HG03442 (cell line): Measurements from ENCODE around the gene C22orf15.

Experiments used
- ATAC-seq: cut with Tn5 transposase; IDR thresholded peaks from one replicate; pipeline ENCODE4 v1.9.1; 2021; ENCODE audit warnings: mild to moderate bottlenecking, moderate library complexity; ENCODE audit not compliant: unreplicated experiment

The C22orf15 gene

DNA sequence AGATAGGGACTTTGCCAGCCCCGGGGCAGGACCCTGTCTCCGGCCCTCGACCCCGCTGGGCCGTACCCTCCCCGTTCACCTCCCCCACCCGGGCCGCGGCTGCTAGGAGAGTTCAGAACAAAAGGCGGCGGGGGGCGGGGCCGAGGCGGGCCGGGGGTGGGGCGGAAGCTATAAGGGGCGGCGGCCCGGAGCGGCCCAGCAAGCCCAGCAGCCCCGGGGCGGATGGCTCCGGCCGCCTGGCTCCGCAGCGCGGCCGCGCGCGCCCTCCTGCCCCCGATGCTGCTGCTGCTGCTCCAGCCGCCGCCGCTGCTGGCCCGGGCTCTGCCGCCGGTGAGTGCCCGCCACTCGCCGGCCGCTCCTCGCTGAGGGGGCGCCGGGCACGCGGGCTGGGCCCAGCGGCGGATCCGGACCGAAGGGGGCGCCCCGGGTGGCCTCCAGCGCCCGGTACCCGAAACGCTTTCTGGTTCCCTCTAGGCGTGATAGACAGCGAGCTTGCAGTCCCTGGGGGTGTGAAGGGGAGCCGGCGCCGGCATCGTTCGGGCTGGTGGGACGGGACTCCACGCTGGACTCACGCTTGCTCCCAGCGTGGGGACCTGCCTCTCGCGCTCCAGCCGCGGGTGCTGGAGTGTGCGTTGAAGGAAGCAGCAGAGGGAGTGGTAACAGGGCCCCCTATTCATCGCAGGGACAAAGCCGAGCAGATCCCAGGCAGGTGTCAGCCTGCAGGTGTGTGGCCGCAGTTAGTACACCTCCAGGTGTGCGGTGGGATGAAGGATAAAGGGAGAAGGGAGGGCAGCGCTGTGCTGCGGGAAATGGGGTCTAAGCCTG, 10.1 kb downstream of the C22orf15 start, which contains the start of gene MMP11:
TSS of gene MMP11 (plus strand) at position 201 of the 825 bp plus-strand sequence. CDS start at position 223, 22 bp downstream.
- no peak for ATAC-seq

DNA sequence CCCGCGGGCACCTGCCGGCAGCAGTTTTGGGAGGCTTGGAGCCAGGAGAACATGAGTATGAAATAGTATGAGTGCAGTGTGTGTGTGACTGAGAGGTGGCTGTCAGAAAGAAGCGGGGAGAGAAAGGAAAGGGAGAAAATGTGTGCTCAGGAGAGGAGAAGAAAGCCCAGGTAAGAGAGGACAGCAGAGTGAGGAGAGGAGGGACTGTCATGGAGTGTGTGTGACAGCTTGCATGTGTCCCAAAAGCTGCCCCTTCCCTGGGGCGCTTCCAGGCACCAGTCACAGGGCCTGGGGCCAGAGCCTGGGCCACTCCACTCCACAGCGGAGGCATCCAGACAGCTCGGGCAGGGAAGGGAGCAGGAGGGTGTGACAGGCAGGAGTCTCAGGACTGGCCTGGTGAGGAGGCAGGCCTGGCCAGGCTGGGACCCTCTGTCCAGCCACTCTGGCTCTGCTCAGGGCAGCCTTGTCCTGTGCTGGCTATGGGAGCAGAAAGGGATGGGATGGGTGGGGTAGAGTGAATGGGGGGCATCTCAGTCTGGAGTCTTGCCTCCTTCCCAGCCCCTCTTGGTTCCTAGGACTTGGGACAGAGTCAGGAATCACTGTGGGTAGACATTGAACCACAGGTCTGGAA, 10.8 kb downstream of the C22orf15 start:
- ATAC-seq, result no peak

GRCh38 chr22:23774114-23774921, 11.5 kb downstream of the C22orf15 start:
- ATAC-seq, result no peak

GRCh38 chr22:23774922-23775436, 12.2 kb downstream of the C22orf15 start:
- ATAC-seq, result no peak

- ATAC-seq, result no peak
These were observed 13.1 kb downstream of the C22orf15 start for GRCh38 chr22:23775779-23776375.

DNA sequence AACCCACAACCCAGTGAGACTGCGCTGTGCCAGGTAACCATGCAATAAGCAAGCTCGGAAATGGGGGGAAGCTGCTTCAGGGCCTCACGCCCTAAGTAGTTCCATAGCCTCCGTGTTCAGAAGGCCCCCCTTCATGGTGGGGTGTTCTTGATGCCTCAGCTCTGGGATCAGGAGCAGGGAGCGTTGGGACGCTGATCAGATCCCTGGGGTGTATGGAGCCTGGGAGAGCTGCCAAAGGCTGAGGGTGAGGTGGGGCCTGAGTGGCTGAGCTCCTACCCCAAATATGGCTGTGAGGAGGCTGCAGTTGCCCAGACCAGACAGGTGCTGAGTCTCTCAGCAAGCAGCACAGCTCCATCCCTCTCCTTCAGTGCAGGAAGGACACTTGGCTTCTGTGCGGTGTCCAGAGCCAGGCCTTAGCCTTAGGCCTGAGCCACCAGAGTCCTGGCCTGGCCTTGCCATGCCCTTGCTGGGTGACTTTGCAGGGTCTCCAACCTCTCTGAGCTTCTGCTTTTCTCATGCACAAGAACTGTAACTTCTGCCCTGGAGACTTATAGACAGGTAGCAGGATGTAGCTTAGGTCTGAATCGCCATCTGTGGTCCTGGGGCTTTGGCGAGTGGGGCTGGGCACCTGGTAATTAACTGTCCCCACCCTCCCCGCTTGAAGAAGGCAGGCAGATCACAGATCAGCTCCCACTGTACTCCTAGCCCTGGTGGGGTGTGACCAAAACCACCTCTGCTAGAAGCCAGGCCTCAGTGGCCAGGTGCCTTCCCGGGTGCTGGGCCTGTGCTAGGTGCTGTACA, 15.2 kb downstream of the C22orf15 start:
- ATAC-seq, result no peak

DNA sequence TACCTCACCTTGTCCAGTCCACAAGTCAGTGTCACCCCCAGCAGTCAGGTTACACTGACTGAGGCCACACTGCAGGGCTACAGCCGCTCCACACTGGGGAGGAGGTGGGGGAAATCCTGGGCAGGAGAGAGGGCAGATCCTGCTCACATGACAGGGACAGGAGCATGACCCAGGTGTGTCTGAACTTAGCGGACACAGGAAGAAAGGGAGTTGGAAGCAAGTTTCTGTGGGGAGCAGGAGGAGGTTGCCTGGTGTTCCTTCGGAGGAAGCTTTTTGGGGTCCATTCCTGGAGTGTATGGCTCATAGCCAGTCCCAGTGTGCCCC, 15.7 kb downstream of the C22orf15 start:
- no peak for ATAC-seq

GRCh38 chr22:23779083-23779482, 16.3 kb downstream of the C22orf15 start:
- no peak for ATAC-seq

- no peak for ATAC-seq
These were observed 16.9 kb downstream of the C22orf15 start for GRCh38 chr22:23779731-23780130.

DNA sequence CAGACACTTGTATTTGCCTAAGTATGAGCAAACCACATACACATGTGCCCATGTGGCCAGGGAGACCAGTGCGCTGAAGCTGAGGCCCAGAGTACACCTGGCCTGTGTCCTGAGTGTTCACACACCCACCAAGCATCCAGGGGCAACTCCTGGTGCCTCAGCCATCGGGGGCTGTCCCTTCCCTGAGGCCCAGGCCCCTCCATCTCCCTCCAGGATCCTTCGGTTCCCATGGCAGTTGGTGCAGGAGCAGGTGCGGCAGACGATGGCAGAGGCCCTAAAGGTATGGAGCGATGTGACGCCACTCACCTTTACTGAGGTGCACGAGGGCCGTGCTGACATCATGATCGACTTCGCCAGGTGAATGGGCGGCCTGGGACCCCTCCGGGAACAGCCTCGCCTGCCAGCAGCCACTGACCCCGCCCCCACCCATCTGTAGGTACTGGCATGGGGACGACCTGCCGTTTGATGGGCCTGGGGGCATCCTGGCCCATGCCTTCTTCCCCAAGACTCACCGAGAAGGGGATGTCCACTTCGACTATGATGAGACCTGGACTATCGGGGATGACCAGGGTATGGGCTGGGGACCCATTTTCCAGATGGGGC, 17.5 kb downstream of the C22orf15 start:
- no peak for ATAC-seq

DNA sequence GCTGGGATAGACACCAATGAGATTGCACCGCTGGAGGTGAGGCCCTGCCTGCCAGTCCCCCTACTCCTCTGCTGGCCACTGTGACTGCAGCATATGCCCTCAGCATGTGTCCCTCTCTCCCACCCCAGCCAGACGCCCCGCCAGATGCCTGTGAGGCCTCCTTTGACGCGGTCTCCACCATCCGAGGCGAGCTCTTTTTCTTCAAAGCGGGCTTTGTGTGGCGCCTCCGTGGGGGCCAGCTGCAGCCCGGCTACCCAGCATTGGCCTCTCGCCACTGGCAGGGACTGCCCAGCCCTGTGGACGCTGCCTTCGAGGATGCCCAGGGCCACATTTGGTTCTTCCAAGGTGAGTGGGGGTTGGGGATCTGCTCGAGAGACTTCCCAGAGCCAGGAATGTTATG, 18.3 kb downstream of the C22orf15 start:
- ATAC-seq, result no peak

DNA sequence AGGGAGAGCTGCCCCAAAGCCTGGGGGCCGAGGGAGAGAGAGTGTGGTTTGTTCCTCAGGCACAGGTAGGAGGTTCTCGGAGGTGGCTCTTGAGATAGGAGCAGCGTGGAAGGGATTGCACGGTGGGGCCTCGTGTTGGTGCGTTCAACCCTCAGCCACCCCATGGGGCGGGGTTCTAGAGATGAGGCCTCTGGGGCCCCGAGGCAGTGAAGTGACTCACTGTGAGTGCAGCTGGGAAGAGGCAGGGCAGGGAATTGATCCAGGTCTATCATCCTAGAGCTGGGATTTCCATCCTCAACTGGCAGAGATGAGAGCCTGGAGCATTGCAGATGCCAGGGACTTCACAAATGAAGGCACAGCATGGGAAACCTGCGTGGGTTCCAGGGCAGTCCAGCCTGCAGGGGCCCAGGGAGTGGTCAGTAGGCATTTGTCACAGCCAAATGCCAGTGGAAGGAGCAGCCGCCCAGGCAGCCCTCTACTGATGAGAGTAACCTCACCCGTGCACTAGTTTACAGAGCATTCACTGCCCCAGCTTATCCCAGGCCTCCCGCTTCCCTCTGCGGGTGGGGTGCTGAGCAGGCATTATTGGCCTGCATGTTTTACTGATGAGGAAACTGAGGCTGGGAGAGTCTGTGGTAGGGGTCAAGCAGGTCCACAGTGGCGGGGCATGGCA, 18.9 kb downstream of the C22orf15 start:
- no peak for ATAC-seq

DNA sequence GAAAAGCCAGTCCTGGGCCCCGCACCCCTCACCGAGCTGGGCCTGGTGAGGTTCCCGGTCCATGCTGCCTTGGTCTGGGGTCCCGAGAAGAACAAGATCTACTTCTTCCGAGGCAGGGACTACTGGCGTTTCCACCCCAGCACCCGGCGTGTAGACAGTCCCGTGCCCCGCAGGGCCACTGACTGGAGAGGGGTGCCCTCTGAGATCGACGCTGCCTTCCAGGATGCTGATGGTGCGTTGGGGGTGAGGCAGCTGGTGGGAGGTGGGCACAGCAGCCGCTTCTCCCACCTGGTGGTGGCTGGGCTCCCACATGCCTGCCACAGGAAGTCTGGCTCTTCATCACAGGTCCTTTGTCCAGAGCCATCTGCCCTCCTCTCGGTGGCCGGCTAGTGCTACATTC, 19.5 kb downstream of the C22orf15 start:
- ATAC-seq, result no peak

DNA sequence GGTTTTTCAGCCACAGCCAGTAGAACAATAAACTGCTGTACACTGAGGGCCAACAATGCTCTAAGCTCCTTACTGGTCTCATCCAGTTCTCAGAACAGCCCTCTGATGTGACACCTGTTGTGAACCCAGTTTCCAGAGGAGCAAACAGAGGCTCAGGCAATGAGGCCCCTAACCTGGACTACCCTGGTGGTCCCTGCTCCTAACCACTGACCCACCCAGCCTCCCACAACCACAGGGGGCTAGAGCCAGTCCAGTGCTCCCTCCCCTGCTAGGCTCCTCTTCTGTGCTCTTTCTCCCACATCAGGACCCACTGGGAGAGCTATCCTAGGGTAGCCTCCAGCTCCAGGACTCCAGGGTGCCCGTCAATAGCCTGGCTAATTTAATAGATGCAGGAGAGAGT, 19.9 kb downstream of the C22orf15 start:
- no peak for ATAC-seq

GRCh38 chr22:23783265-23784150, 20.7 kb downstream of the C22orf15 start:
- no peak for ATAC-seq

GRCh38 chr22:23784215-23784732, 21.5 kb downstream of the C22orf15 start:
- no peak for ATAC-seq

- no peak for ATAC-seq
These were observed 23.5 kb downstream of the C22orf15 start for GRCh38 chr22:23786261-23786710.
